Left lung (tissue), 10 donors: ENCODE results near the gene UGT1A4. TPM values are rescaled to one million over a fixed set of nuclear protein-coding genes. Genes with fewer than 3 reads are reported as not detected.

ENCODE experiments used
- ATAC-seq: fragments of 200-7000 bp; cut with Tn5 transposase; one replicate; pipeline ENCODE4 v1.9.1; 2020; ENCODE audit warnings: moderate library complexity
- DNase-seq, 4 donors: peaks; one replicate each; pipeline ENCODE4 v3.0.0-alpha.2; 2013 to 2020
- H3K27ac ChIP-seq, 2 donors: fragments of 200-600 bp; sonication (generic) in 1 of 2; one replicate each; pipeline versions ENCODE4 v1.5.0 to v1.8.0; 2020 to 2021
- H3K27me3 ChIP-seq, 2 donors: fragments of 200-600 bp; sonication (generic) in 1 of 2; one replicate each; pipeline versions ENCODE4 v1.5.0 to v1.8.0; 2020 to 2021
- H3K36me3 ChIP-seq, 2 donors: fragments of 200-600 bp; sonication (generic) in 1 of 2; one replicate each; pipeline versions ENCODE4 v1.5.0 to v1.8.0; 2020 to 2021
- H3K4me1 ChIP-seq, 2 donors: fragments of 200-600 bp; one replicate each; pipeline ENCODE4 v1.8.0; 2021
- H3K4me3 ChIP-seq, 2 donors: fragments of 200-600 bp; sonication (generic) in 1 of 2; one replicate each; pipeline versions ENCODE4 v1.5.0 to v1.8.0; 2020 to 2021; ENCODE audit warnings: mild to moderate bottlenecking in 1 of 2
- H3K9me3 ChIP-seq, 2 donors: fragments of 200-600 bp; sonication (generic) in 1 of 2; one replicate each; pipeline versions ENCODE4 v1.5.0 to v1.8.0; 2020 to 2021
- CTCF ChIP-seq, 2 donors: fragments of 200-600 bp; sonication (generic) in 1 of 2; IDR thresholded peaks; one replicate each; pipeline versions ENCODE4 v1.5.0 to v1.8.0; 2021; ENCODE audit warnings: antibody characterized with exemption in 2 of 2
- intact Hi-C, 2 donors: fragments of 100-400 bp; cut with DNase I; formaldehyde crosslinking; loops; one replicate each; pipeline versions ENCODE4 v1.11.2 to v1.14.2; 2022
- polyA plus RNA-seq, 6 donors: library from polyadenylated mRNA; unstranded; fragments of 120-200 nt; gene quantifications; one replicate each; pipeline ENCODE4 v1.2.1, GENCODE V29; 2013; ENCODE audit not compliant: insufficient read length in 6 of 6
- total RNA-seq, 2 donors: library from RNA; stranded (reverse); fragmentation: NEBNext Ultra II Directional; extraction: Animal tissue kit (Norgen Biotek cat#: 25700); gene quantifications; one replicate each; pipeline ENCODE4 v1.2.1, GENCODE V29; 2021
- donor health status: DM: no; HTN: yes; CAD: no.
- donor health status: DM: no; HTN: no; CAD: no.

Gene UGT1A4
- total and polyA plus RNA-seq, 8 donors: not detected

- Histone ChIP-seq H3K4me1 (no peaks in the 10 kb centered on the region), H3K27me3 (no peaks in the 10 kb centered on the region), H3K36me3 (no peaks in the 10 kb centered on the region), H3K9me3 (peaks cover 0 to 9% of the 10 kb centered on the region in 2 donors), H3K4me3 (no peak within 1 kb of the TSS), H3K27ac (no peak within 1 kb of the TSS)
- TF ChIP-seq CTCF (IDR thresholded peaks at IDR 0.05): no peak
- no peak for DNase-seq
- no peak for ATAC-seq
- intact Hi-C loops: no loop called here
These were observed 59.5 kb downstream of the UGT1A4 start, which contains the start of gene MROH2A for GRCh38 chr2:233778030-233778429. Gene MROH2A (plus strand): TSS chr2:233778330. CDS start chr2:233779359, 1,029 bp downstream.

GRCh38 chr2:233779722-233780121, 61.2 kb downstream of the UGT1A4 start:
- ATAC-seq: no peak
- TF ChIP-seq CTCF (IDR thresholded peaks at IDR 0.05): no peak
- no peaks in the 10 kb centered on the region for H3K36me3 ChIP-seq
- H3K27ac ChIP-seq: no peak overlapping the region
- H3K27me3 ChIP-seq: no peaks in the 10 kb centered on the region
- peaks cover 0 to 9% of the 10 kb centered on the region in 2 donors for H3K9me3 ChIP-seq
- H3K4me1 ChIP-seq: no peaks in the 10 kb centered on the region
- no peak for DNase-seq
- no peak overlapping the region for H3K4me3 ChIP-seq
- intact Hi-C loops: no loop called here

DNA sequence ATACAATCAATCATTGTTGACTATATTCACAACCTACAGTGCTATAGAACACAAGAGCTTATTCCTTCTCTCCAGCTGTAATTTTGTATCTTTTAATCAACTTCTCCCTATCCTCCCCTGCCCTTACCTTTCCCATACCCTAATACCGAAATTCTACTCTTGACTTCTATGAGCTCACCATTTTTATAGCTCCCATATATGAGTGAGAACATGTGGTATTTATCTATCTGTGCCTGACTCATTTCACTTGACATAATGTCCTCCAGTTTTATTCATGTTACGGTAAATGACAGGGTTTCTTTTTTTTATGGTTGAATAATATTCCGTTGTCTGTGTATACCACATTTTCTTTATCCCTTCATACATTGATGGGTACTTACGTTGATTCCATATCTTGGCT, 62.2 kb downstream of the UGT1A4 start:
- H3K27me3 ChIP-seq: no peaks in the 10 kb centered on the region

DNA sequence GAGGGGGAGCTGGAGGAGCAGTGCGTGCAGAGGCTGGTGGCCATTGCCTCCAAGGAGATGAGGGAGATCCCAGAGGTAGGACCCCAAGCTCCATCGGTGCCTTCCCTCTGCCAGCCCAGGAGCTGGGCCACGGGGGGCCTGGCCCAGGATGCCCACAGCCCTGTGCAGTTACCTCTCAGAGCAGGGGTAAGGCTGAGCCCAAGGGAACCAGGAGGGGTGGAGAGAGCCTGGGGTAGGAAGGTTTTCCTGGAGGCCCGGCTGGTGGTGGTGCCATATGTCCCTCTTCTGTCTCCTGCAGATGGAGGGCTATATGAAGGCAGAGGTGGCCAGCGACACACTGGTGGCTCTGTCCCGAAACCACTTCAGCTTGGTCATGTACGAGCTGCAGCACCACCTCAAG, 71.0 kb downstream of the UGT1A4 start:
- Histone ChIP-seq H3K27ac (no peak overlapping the region), H3K27me3 (peaks cover 0 to 6% of the 10 kb centered on the region in 2 donors), H3K9me3 (no peaks in the 10 kb centered on the region), H3K4me3 (no peak overlapping the region), H3K36me3 (no peaks in the 10 kb centered on the region), H3K4me1 (no peaks in the 10 kb centered on the region)
- no peak for DNase-seq
- intact Hi-C loops: no loop called here
- ATAC-seq: no peak
- no peak for TF ChIP-seq CTCF (IDR thresholded peaks at IDR 0.05)

More for the DNA sequence above, 62.2 kb downstream of the UGT1A4 start:
- Histone ChIP-seq H3K9me3 (peaks cover 0 to 5% of the 10 kb centered on the region in 2 donors), H3K27ac (no peak overlapping the region), H3K4me1 (no peaks in the 10 kb centered on the region), H3K4me3 (no peak overlapping the region), H3K36me3 (no peaks in the 10 kb centered on the region)
- intact Hi-C loops: no loop called here
- no peak for ATAC-seq
- TF ChIP-seq CTCF (IDR thresholded peaks at IDR 0.05): no peak
- DNase-seq: no peak

DNA sequence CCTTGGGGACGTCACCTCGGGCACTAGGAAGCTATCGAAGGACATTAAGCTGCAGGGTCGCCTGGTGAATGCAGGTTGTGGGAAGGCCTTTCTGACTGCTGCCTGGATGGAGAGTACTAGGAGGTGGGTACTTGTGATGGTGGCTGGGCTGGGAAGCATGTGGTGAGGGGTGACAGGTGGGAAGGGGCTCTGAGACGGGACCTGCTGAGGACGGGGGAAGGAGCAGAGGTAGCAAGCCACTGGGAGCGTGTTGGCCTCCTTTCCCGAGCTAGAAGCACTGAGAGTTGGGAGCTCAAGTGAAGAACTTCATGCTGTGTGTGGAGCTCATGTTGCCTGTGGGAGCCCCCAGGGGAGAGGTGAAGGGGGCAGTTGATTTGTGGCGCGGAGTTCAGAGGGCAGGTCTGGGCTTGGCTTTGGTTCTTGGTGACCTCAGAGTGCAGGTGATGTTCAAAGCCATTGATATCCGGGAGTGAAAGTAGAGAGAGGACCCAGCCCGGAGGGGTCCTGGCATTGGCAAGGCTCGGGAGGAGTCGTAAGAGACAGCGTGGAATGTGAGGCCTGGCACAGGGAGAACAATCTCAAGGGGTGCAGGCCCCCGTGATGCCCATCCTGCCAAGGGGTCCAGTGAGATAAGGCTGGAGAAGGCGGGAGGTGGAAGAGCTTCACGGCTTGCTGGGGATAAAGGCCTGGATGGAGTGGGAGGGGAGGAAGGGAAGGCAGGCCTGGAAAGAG, 72.8 kb downstream of the UGT1A4 start:
- intact Hi-C loops: no loop called here
- no peaks in the 10 kb centered on the region for H3K36me3 ChIP-seq
- H3K9me3 ChIP-seq: no peaks in the 10 kb centered on the region
- ATAC-seq (no peak), DNase-seq (no peak)
- peaks cover 0 to 6% of the 10 kb centered on the region in 2 donors for H3K27me3 ChIP-seq
- H3K4me3 ChIP-seq: no peak overlapping the region
- TF ChIP-seq CTCF (IDR thresholded peaks at IDR 0.05): no peak
- no peaks in the 10 kb centered on the region for H3K4me1 ChIP-seq
- no peak overlapping the region for H3K27ac ChIP-seq
